IMR-90 (cell line): ENCODE results near the gene TTC27. TPM values are rescaled to one million over a fixed set of nuclear protein-coding genes. Genes with fewer than 3 reads are reported as not detected.

Source experiments
- ATAC-seq: fragments of 200-7000 bp; cut with Tn5 transposase; 2 replicates; pipeline ENCODE4 v1.9.1; 2020; ENCODE audit warnings: low read depth, mild to moderate bottlenecking, moderate library complexity
- BruUV-seq: library from RNA; stranded (reverse); fragments of 400-500 nt; replicated peaks from 2 replicates; lab custom pipeline; 2021; lab: Mats Ljungman, UMichigan
- CTCF ChIA-PET: fragments of 300-600 bp; formaldehyde crosslinking; extraction: SDS; loops from one replicate; lab custom pipeline; 2021; ENCODE audit warnings: antibody characterized with exemption; lab: Yijun Ruan, JAX
- POLR2A ChIA-PET: fragments of 300-600 bp; sonication (Branson Sonifier 250); formaldehyde crosslinking; loops from one replicate; lab custom pipeline; 2022; ENCODE audit warnings: antibody characterized with exemption; ENCODE audit not compliant: unreplicated experiment; lab: Charles Lee
- DNase-seq: peaks from one replicate; pipeline ENCODE4 v3.0.0; 2013
- H2AFZ ChIP-seq: replicated peaks from 2 replicates; pipeline ENCODE3; 2013; ENCODE audit warnings: low read length, mild to moderate bottlenecking; ENCODE audit not compliant: poor library complexity
- H2AK5ac ChIP-seq: 2 replicates; pipeline ENCODE4 v1.6.1; 2013; ENCODE audit warnings: low read depth, low read length, inconsistent platforms
- H2AK9ac ChIP-seq: replicated peaks from 2 replicates; pipeline ENCODE3; 2013; ENCODE audit warnings: mild to moderate bottlenecking, low read depth, low read length, moderate library complexity; ENCODE audit not compliant: poor library complexity
- H2BK120ac ChIP-seq: 2 replicates; pipeline ENCODE4 v1.6.1; 2013; ENCODE audit warnings: low read depth, low read length, inconsistent platforms
- H2BK15ac ChIP-seq: 3 replicates; pipeline ENCODE4 v1.6.1; 2013; ENCODE audit warnings: low read depth, low read length, inconsistent platforms
- H2BK20ac ChIP-seq: 2 replicates; pipeline ENCODE4 v1.6.1; 2013; ENCODE audit warnings: low read depth, mild to moderate bottlenecking, inconsistent platforms, low read length, moderate library complexity
- H2BK5ac ChIP-seq: 2 replicates; pipeline ENCODE4 v1.6.1; 2013; ENCODE audit warnings: mild to moderate bottlenecking, low read depth, low read length, inconsistent platforms; ENCODE audit not compliant: poor library complexity, severe bottlenecking
- H3K14ac ChIP-seq: replicated peaks from 2 replicates; pipeline ENCODE4 v1.6.1; 2013; ENCODE audit warnings: low read depth, low read length, inconsistent platforms
- H3K18ac ChIP-seq: 2 replicates; pipeline ENCODE4 v1.6.1; 2013; ENCODE audit warnings: low read depth, low read length, control low read depth
- H3K23ac ChIP-seq: 2 replicates; pipeline ENCODE4 v1.6.1; 2013; ENCODE audit warnings: low read depth, low read length, inconsistent platforms
- H3K27ac ChIP-seq: 2 replicates; pipeline ENCODE4 v1.5.1; 2013; ENCODE audit warnings: mild to moderate bottlenecking, control low read depth, low read length; ENCODE audit not compliant: insufficient read depth
- H3K27me3 ChIP-seq: 2 replicates; pipeline ENCODE4 v1.6.1; 2013; ENCODE audit warnings: low read length; ENCODE audit not compliant: control insufficient read depth, insufficient read depth
- H3K36me3 ChIP-seq: 2 replicates; pipeline ENCODE4 v1.6.1; 2013; ENCODE audit warnings: low read length, mixed read lengths; ENCODE audit not compliant: control insufficient read depth, insufficient read depth
- H3K4ac ChIP-seq: 2 replicates; pipeline ENCODE4 v1.6.1; 2013; ENCODE audit warnings: low read depth, low read length, inconsistent platforms
- H3K4me1 ChIP-seq: 2 replicates; pipeline ENCODE4 v1.6.1; 2013; ENCODE audit warnings: low read length, mixed read lengths; ENCODE audit not compliant: control insufficient read depth, insufficient read depth
- H3K4me2 ChIP-seq: 2 replicates; pipeline ENCODE4 v1.6.1; 2013; ENCODE audit warnings: low read depth, mild to moderate bottlenecking, control low read depth, low read length, moderate library complexity
- H3K4me3 ChIP-seq: 2 replicates; pipeline ENCODE4 v1.5.1; 2013; ENCODE audit warnings: low read depth, mild to moderate bottlenecking, control low read depth, low read length, moderate library complexity; ENCODE audit not compliant: insufficient read depth
- H3K56ac ChIP-seq: 2 replicates; pipeline ENCODE4 v1.6.1; 2013; ENCODE audit warnings: low read length, inconsistent platforms; ENCODE audit not compliant: insufficient read depth; ENCODE audit errors: extremely low read depth
- H3K79me1 ChIP-seq, 2 experiments: 2 replicates each; pipeline ENCODE4 v1.6.1; 2013; ENCODE audit warnings: low read length in 2 of 2, inconsistent platforms in 1 of 2, low read depth in 1 of 2
- H3K9ac ChIP-seq: 2 replicates; pipeline ENCODE4 v1.6.1; 2013; ENCODE audit warnings: low read depth, low read length, control low read depth
- H3K9me1 ChIP-seq: 2 replicates; pipeline ENCODE4 v1.6.1; 2013; ENCODE audit warnings: low read length, inconsistent platforms; ENCODE audit not compliant: insufficient read depth
- H3K9me3 ChIP-seq: 2 replicates; pipeline ENCODE4 v1.6.1; 2013; ENCODE audit warnings: low read length; ENCODE audit not compliant: control insufficient read depth, insufficient read depth
- H4K20me1 ChIP-seq: 2 replicates; pipeline ENCODE4 v1.6.1; 2013; ENCODE audit warnings: low read length, inconsistent platforms; ENCODE audit not compliant: insufficient read depth
- H4K5ac ChIP-seq: 2 replicates; pipeline ENCODE4 v1.6.1; 2013; ENCODE audit warnings: mild to moderate bottlenecking, low read depth, low read length, control low read depth
- H4K8ac ChIP-seq, 2 experiments: 2 replicates each; pipeline ENCODE4 v1.6.1; 2013; ENCODE audit warnings: low read depth in 2 of 2, low read length in 2 of 2, control low read depth in 1 of 2, inconsistent platforms in 1 of 2
- H4K91ac ChIP-seq: 2 replicates; pipeline ENCODE4 v1.6.1; 2013; ENCODE audit warnings: low read depth, low read length, inconsistent platforms; ENCODE audit not compliant: insufficient read depth
- BHLHE40 ChIP-seq: fragments of 150-350 bp; IDR thresholded peaks from 2 replicates; pipeline ENCODE4 v1.6.1; 2016; ENCODE audit warnings: mild to moderate bottlenecking, low read depth, low read length
- CHD1 ChIP-seq: IDR thresholded peaks from 2 replicates; pipeline ENCODE4 v1.6.1; 2012; ENCODE audit warnings: low read depth, low read length, improper control_type of control experiment
- FOS ChIP-seq: fragments of 150-350 bp; IDR thresholded peaks from 2 replicates; pipeline ENCODE4 v1.6.1; 2016; ENCODE audit warnings: low read depth, low read length
- MXI1 ChIP-seq: IDR thresholded peaks from 2 replicates; pipeline ENCODE4 v1.6.1; 2012; ENCODE audit warnings: low read depth, mild to moderate bottlenecking, low read length, moderate library complexity, borderline replicate concordance
- NFE2L2 ChIP-seq: fragments of 150-350 bp; IDR thresholded peaks from 2 replicates; pipeline ENCODE4 v1.6.1; 2016; ENCODE audit warnings: low read depth, mild to moderate bottlenecking, low read length
- RAD21 ChIP-seq: IDR thresholded peaks from 2 replicates; pipeline ENCODE4 v1.6.1; 2012; ENCODE audit warnings: low read length, improper control_type of control experiment
- RCOR1 ChIP-seq: IDR thresholded peaks from 2 replicates; pipeline ENCODE4 v1.6.1; 2012; ENCODE audit warnings: mild to moderate bottlenecking, low read length, improper control_type of control experiment; ENCODE audit not compliant: insufficient replicate concordance
- RFX5 ChIP-seq: IDR thresholded peaks from 2 replicates; pipeline ENCODE4 v1.8.0; 2012; ENCODE audit warnings: low read depth, mild to moderate bottlenecking, low read length, moderate library complexity
- SMC3 ChIP-seq: fragments of 150-350 bp; IDR thresholded peaks from 2 replicates; pipeline ENCODE4 v1.6.1; 2016; ENCODE audit warnings: low read depth, mild to moderate bottlenecking, antibody characterized with exemption, low read length, moderate library complexity
- WGBS, 2 experiments: methylation state at CpG; one replicate each; pipeline versions ENCODE4 v1.1.5 to v1.1.7; 2013; ENCODE audit warnings: missing lambda C conversion rate in 2 of 2; ENCODE audit not compliant: insufficient read length in 1 of 2; ENCODE audit errors: extremely low coverage in 2 of 2; 5-methylcytosine and 5-hydroxymethylcytosine counted together
- dilution Hi-C: fragments of 300-500 bp; cut with HindIII; formaldehyde crosslinking; loops from one replicate; pipeline ENCODE4 v1.14.3; 2018; ENCODE audit warnings: low sequenced_read_pairs; ENCODE audit not compliant: unreplicated experiment
- in situ Hi-C: fragments of 300-500 bp; cut with MboI; formaldehyde crosslinking; loops from 3 replicates; pipeline ENCODE4 v1.14.3; 2019; ENCODE audit warnings: low sequenced_read_pairs, inconsistent platforms, mixed read lengths
- intact Hi-C: fragments of 100-400 bp; cut with micrococcal nuclease; formaldehyde crosslinking; loops from 2 replicates; pipeline ENCODE4 v1.10.0; 2022
- polyA plus RNA-seq, 3 experiments: library from polyadenylated mRNA; depleted of rRNA; stranded (reverse); fragments of >200 nt; gene quantifications; 2 replicates each; pipeline ENCODE4 v1.2.3, GENCODE V29; 2012; ENCODE audit warnings: low replicate concordance in 1 of 3
- total RNA-seq: library from RNA; depleted of rRNA; stranded (reverse); fragments of >200 nt; gene quantifications from 2 replicates; pipeline ENCODE4 v1.2.3, GENCODE V29; 2012

The TTC27 gene
- total and polyA plus RNA-seq, 2 of the 4 experiments (the other 2 are of a cell fraction) = 12.7 to 30.5 TPM

DNA sequence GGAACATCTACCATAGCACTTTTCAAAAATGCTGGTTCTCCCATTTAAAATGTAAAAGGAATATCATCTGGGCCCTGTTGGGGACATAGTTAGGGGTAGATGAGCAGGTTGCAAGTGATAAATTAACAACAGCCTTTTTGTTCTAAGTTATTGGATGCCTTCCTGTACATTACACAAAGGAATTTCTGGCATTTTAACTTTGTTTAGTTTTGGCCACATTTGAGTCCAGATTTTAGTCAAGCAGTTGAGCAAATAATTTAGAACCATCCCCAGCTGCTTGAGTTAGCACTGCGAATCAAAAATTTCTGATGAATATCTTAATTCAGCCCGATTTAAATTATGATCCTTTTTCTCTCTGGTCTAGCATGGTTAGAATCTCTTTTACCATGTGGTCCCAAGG is 124.4 kb downstream of the TTC27 start:
- DNase-seq (peak; percentile 58), ATAC-seq (peak; percentile 50)
- Histone ChIP-seq H4K20me1 (no peaks in the 10 kb centered on the region), H3K4me1 (peaks cover 19% of the 10 kb centered on the region), H4K91ac (peak overlapping the region; percentile 50), H3K4ac (peak overlapping the region; percentile 52), H2BK5ac (peak overlapping the region; percentile 71), H3K27me3 (no peaks in the 10 kb centered on the region), H2AK9ac (no peak overlapping the region), H3K79me1 (peaks cover 2 to 15% of the 10 kb centered on the region in 2 experiments; a peak in 3 of 4 replicates), H3K9me1 (peaks cover 12% of the 10 kb centered on the region), H3K4me2 (peak overlapping the region; percentile 24; the same call in 1 of the 2 replicates), H2BK20ac (peak overlapping the region; percentile 20; the same call in 1 of the 2 replicates), H3K4me3 (no peak overlapping the region), H3K9ac (no peak overlapping the region), H3K56ac (no peak overlapping the region), H2AFZ (no peak overlapping the region), H3K36me3 (no peaks in the 10 kb centered on the region), H3K27ac (no peak overlapping the region), H2AK5ac (no peak overlapping the region), H3K18ac (peak overlapping the region; percentile 39; the same call in 1 of the 2 replicates), H4K8ac (peak overlapping the region; percentile 30 to 72; a peak in 2 of 4 replicates), H2BK15ac (peak overlapping the region; percentile 67; the same call in 1 of the 3 replicates), H2BK120ac (peak overlapping the region; percentile 40), H3K14ac (no peak overlapping the region), H3K23ac (no peak overlapping the region), H4K5ac (no peak overlapping the region; the same call in 1 of the 2 replicates), H3K9me3 (no peaks in the 10 kb centered on the region)
- TF ChIP-seq RFX5 (no peak), BHLHE40 (no peak), MXI1 (no peak), RCOR1 (no peak), RAD21 (no peak), CHD1 (no peak), FOS (no peak), NFE2L2 (no peak), SMC3 (no peak)
- intact Hi-C loops = no loop called here
- in situ Hi-C loops = no loop called here
- CTCF ChIA-PET = no interaction called here
- dilution Hi-C loops = no loop called here
- POLR2A ChIA-PET = no interaction called here
- WGBS, 2 experiments = no CpG with 5 or more reads among the region's 2 CpGs
- BruUV-seq = no TSS peak
